HTR-8/SVneo (cell line): ENCODE results near the gene DEAF1.

Source experiments
- DNase-seq: peaks from one replicate; pipeline ENCODE4 v3.0.0; 2011; ENCODE audit warnings: low spot score, mixed read lengths; ENCODE audit not compliant: insufficient read length
- FAIRE-seq: peaks from 2 replicates; lab custom pipeline; 2011; peaks lifted over from hg19 to GRCh38; lab: Jason Lieb, UNC

The DEAF1 gene

GRCh38 chr11:630871-631270 is 64.2 kb downstream of the DEAF1 start:
- no peak for FAIRE-seq
- no peak for DNase-seq

DNA sequence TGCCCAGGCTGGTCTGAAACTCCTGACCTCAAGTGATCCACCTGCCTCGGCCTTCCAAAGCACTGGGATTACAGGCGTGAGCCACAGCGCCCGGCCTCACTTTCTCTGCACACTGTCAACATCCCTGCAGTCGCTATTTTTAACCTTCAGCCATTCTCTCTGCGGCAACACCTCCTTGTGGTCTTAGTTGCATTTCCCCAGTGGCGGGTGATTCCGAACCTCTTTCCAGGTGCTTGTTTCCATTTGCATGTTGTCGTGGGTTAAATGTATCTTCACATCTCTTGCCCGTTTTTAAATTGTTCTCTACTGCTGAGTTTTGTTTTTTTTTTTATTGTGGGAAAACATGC is 65.8 kb downstream of the DEAF1 start:
- DNase-seq (no peak), FAIRE-seq (no peak)

DNA sequence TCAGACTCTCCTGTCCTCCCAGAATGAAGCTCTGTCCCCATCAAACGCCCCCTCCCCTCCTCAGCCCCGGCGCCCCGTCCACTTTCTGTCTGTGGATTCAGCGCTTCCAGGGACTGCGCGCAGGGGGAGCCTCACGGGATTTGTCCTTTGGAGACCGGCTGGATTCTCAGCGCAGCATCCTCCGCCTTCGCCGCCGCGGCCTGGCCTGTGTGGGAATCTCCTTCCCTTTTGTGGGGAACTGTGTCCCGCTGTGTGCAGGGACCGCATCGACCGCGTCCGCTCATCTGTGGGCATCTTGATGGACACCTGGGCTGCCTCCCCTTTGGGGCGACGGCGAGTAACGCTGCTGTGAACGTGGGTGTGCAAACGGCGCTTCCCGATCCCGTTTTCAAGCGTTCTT is 67.0 kb downstream of the DEAF1 start:
- FAIRE-seq: no peak

GRCh38 chr11:627308-627576 is 67.8 kb downstream of the DEAF1 start:
- no peak for FAIRE-seq

More for the DNA sequence above, 67.0 kb downstream of the DEAF1 start:
- DNase-seq: no peak

DNA sequence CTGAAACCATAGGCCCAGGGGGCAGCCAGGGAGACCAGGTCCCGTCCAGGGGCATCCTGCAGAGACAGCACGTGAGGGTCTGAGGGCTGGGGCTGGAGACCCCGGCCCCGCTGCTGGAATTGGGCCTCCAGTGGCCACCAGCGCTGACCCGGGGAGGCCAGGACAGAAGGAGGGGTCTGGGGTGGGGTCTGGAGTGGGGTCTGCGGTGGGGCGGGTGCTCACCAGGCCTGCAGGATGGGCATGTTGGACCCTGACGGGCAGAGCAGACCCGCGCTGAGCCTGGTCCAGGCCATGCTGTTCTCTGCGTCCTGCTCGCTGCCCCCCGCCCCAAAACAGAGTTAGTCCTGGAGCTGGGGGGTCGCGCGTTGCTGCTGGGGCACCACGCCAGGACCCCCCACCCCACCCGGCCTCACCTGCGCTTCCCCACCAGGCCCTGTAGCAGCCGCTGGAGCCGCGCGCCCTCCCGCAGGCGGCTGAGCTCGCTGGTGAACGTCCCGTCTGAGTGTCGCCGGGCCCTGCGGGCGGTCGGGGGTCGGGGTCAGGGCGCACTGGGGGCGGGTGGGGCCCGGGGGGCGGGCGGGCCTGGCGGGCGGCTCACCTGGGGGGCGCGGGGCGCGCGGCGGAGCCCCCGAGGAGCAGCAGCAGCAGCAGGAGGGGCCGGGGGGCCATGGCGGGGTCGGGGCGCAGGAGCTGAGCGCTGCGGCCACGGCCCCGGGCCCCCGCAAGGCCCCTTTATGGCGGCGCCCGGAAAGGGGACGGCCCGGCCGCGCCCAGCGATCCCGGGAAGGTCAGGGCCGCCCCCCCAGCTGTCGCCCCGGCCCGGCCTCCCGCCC is 68.3 kb downstream of the DEAF1 start, which contains the start of gene SCT:
TSS of gene SCT (minus strand) at position 707 of the 833 bp plus-strand sequence. CDS start at position 669, 38 bp downstream.
- FAIRE-seq: no peak
- DNase-seq: no peak

More at GRCh38 chr11:627308-627576, 67.8 kb downstream of the DEAF1 start:
- no peak for DNase-seq

DNA sequence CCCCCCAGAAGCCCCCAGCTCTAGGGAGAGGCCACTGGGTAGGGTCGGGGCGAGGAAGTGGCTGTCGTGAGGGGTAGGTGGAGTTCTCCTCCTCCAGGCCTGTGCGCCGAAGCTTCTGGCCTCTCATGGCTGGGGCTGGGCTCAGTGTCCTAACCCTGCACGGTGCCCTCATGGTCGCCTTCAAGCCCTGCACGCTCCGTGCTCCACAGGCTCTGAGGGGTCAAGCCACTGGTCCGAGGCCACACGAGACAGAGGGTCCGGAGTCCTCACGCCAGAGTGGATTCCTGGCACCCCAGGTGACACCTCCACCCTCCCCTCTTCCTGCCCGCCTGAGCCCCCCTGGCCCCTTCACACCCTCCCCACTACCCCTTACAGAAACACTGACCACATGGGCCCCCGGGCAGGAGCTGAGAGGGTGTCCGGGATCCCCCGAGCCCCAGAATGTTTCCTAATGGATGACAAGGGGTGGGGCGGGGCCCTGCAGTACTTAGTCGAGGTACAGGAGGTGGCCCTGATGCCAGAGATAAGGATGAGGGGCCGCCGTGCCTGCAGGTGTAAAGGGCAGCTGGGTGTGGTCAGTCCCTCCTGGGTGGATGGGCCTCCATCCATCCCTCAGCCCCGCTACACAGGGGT is 69.3 kb downstream of the DEAF1 start:
- no peak for FAIRE-seq
- no peak for DNase-seq

DNA sequence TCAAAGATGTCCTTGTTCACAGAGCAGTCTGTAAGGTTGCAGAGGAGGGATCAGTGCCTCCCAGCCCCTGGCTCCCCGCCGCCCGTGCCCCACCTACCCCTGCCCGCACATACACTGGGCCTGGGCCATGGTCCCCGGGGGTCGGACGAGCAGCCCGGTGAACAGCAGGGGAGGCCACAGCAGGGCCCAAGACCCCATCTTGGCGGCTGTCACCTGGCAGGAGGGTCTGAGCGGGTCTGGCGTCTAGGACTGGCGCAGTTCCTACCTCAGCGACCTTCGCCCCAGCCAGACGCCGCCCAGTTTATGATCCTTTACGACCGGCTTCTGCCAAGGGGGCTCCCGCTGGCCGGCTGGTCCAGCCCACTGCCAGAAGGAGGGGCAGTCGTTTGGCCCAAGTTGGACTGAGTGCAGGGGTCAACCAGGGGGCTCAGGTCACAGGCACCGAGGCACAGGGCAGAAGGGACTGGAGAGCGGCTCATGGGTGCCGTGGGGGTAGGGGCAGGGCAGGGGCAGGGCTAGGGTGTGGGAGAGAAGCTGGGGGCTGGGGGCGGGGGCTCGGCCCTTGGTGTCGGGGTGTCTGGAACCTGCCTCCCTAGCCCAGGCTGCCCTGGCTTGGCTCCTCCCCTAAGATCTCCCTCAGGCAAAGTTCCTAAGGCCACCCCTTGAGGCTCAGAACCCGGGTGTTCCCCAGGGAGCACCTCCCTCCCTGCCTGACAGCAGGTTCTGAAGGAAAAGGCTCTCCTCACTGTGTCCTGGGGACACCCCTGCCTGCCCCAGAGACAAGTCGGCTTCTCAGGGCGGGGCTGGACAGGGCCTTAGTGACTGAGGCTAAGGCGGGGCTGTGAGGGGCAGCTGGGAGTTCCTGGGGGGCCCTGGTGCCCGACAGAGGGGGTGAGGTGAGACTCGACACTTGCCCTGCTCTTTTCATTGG is 70.1 kb downstream of the DEAF1 start, which contains the start of gene CDHR5:
TSS of gene CDHR5 (minus strand) at position 251 of the 931 bp plus-strand sequence. CDS start at position 198, 53 bp downstream.
- DNase-seq: no peak
- no peak for FAIRE-seq

DNA sequence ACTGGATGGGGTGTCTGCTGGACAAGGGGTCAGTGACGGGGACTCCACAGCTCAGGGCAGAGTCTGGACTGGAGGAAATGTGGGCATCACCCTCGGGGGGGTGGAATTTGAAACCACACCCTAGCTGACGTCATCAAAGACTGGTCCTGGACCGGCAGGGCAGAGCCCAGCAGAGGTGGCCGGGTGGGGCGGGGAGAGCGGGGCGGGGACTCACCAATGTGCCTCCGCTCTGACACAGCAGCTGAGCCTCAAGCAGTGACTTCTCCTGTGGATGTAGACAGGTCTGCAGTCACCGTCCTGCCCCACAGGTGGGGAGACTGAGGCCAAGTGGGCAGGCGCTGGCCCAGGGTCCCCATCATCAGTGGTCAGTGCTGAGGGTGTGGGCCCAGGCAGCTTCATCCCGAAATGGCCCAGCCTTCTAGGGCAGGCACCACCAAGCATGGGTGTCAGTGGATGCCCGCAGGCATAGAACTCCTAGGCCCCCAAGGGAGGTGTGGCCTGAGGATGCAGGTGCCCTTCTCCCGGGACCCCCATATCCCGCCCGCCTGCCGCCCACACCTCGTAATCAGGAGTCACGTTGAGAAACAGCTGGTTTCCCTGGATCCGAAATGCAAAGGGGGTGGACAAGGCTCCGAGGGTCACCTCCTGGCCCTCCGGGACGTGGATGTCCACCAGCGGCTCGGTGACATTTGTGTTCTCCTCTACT is 70.9 kb downstream of the DEAF1 start:
- FAIRE-seq (no peak), DNase-seq (no peak)

GRCh38 chr11:623349-623869 is 71.6 kb downstream of the DEAF1 start:
- DNase-seq (no peak), FAIRE-seq (no peak)

DNA sequence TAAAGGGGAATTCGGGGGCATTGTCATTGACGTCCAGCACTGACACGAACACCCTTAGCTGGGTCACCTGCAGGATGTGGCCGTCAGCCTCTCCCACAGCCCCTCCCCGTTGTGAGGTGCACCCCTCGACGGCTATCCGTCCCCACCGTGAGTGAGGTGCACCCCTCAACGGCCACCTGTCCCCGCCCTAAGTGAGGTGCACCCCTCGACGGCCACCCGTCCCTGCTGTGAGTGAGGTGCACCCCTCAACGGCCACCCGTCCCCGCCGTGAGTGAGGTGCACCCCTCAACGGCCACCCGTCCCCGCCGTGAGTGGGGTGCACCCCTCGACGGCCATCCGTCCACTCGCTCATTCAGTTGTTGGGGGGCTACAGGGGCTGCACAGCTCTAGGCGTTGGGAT is 73.2 kb downstream of the DEAF1 start:
- DNase-seq (no peak), FAIRE-seq (no peak)

DNA sequence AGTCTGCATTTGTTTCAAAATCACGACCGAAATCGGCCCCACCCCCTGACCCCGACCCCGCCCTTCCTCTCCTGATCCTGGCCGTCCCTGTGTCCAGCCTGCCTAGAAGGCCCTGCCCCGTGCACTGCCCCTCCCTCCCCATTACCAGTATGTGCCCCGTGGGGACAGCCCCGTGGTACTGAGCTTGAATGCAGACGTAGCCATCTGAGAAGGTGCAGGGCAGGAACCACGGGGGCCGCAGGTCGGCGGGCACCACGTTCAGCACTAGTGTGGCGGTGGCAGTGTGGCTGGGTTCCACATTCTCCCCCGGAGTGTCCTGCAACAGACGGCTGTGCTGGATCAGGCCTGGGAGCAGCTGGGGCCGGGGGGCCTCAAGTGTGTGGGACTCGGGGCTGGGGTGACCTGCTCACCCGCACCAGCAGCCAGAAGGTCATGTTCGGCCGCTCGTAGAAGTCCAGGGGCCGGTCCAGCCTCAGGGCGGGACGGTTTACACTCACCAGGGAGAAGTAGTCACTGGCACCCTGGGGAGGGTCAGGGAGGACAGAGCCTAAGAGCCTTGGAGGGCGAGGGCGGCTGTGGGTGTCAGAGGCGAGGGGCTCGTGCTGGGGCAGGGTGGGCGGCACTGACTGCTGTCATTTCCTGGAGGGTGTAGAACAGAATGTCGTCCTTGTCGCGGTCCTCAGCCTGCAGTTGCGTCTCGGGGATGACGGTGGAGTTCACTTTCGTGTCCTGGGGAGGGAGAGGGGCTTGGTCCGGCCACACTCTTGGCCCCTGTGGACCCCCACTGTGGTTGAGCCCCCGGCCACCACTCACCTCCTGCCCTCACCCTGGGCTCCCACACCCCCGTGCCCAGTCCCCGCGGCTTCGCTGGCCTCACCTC is 73.8 kb downstream of the DEAF1 start:
- FAIRE-seq (no peak), DNase-seq (no peak)

GRCh38 chr11:620201-620600 is 74.8 kb downstream of the DEAF1 start:
- no peak for FAIRE-seq
- DNase-seq: no peak

- no peak for FAIRE-seq
Measured at GRCh38 chr11:619628-620050, 75.4 kb downstream of the DEAF1 start.

GRCh38 chr11:618856-619627 is 76.0 kb downstream of the DEAF1 start:
- FAIRE-seq (no peak), DNase-seq (no peak)

More at GRCh38 chr11:619628-620050, 75.4 kb downstream of the DEAF1 start:
- no peak for DNase-seq

DNA sequence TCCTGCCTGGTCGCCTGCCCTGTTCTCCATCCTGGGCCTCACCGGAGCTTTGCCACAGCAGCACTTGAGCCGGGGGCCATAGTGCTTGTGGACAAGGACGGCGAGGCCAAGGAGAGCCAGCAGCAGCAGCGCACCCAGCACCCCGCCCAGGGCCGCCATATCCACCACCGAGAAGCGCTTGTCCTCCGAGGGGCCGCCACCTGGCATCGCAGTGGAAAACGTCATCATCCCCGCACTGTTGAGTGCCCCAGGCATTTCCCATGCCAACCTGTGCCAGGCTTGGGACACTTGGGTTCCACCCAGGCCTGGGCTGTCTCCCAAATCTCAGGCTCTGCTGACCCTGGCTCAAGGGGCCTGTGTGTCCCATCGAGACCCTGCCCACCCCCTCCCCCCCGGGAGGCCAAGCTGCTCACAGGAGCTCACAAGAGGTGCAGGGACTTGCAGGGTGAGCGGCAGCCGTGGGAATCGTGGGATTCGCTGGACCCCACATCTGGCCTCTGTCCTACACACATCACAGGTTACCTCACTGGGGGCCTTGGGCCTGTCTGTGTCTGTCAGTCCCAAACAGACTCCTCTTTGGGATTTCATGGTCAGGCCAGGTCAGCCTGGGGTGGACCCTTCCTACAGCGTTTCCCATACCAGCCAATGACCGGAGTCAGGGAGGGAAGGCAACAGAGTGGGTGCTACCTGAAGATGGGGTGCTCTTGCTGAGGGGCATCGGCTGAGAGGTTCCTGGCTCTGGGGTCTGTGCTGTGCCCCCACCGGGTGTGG is 76.9 kb downstream of the DEAF1 start:
- no peak for FAIRE-seq
- DNase-seq: no peak

DNA sequence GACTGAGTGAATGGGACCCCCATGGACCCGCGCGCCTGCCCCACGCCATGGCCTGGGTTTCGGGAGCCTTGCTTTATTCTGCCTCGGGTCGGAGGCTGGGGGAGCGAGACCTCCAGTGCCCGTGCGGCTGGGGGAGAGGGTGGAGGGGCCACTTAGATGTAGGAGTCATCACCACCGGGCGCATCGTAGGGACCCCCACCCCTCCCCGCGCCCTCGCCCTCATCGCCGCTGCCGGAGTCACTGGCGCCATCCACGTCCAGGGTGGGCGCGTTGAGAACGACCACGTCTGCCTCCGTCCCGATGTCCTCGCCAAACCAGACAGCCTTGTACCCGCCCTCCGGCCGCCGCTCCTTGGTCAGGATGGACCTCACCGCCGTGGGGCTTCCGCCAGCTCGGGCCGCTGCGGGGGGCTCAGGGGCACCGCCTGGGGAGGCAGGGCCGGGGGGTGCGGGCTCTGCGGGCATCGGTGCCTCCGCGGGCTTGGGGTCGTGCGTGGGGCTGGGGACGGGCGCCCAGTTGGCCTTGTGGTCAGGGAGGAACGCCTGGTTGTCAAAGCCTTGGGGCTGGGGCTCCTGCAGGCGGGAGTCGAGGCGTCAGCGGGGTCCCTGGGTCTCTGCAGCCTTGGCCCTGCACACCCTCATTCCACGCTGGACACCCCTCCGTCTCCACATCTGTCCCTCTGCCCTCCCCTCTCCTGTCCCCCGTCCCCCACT is 77.7 kb downstream of the DEAF1 start:
- FAIRE-seq (no peak), DNase-seq (no peak)
